ENCODE results near the gene OR1S2.

- TF ChIP-seq CTCF (IDR thresholded peaks at IDR 0.05) (no peak), STAT6 (CRISPR knock-in tag; conservative IDR thresholded peaks at IDR 0.05; ENCODE audit: low read depth) (no peak), AR (CRISPR knock-in tag; IDR thresholded peaks at IDR 0.05) (no peak), ELF4 (CRISPR knock-in tag; IDR thresholded peaks at IDR 0.05; ENCODE audit: low read depth) (no peak), CREB1 (CRISPR knock-in tag; IDR thresholded peaks at IDR 0.05) (no peak), ETV6 (CRISPR knock-in tag; IDR thresholded peaks at IDR 0.05) (no peak), E2F1 (CRISPR knock-in tag; IDR thresholded peaks at IDR 0.05) (no peak), ATF3 (CRISPR knock-in tag; conservative IDR thresholded peaks at IDR 0.05) (no peak), FOXP4 (CRISPR knock-in tag; IDR thresholded peaks at IDR 0.05) (no peak)
Measured at GRCh38 chr11:58195939-58196338, 8.0 kb downstream of the OR1S2 start.

Data from WTC11 (cell line).